Measurements from ENCODE around the gene MSLN. TPM values are rescaled to one million over a fixed set of nuclear protein-coding genes. Genes with fewer than 3 reads are reported as not detected.

MSLN gene
- total RNA-seq, 1 donor from 2014 or later: 4.5 TPM

DNA sequence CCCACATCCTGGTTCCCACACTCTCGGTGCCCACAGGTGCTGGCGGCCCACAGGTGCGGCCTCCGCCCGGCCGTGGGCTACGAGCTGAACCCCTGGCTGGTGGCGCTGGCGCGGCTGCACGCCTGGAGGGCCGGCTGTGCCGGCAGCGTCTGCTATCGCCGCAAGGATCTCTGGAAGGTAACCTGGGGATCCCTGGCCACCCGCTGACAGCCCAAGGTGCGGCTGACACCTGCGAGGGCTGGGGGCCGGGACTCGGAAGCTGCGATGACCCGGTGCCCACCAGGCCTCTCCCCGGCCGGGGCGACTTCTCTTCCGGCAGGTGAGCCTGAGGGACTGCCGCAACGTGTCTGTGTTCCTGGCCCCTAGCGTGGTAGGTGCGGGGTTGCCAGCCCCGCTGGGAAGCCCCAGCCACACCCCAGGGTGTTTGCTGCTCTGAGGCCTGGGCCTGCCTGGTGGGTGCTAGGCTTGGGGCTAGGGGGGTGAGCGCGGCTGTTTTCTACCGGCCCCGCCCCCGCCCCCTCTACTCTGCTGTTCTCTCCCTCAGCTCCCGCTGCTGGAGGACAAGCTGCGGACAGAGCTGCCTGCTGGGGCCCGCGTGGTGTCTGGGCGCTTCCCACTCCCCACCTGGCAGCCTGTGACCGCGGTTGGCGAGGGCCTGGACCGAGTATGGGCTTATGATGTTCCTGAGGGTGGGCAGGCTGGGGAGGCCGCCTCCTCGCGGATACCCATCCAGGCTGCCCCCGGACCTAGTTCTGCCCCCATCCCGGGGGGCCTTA, 38.6 kb upstream of the MSLN start:
- H3K4me3 ChIP-seq (ENCODE audit: low read depth, low read length): peak overlapping the region; percentile 87
- DNase-seq (ENCODE audit: low read depth) (no peak), FAIRE-seq (no peak)
- TF ChIP-seq, protein P1, sequence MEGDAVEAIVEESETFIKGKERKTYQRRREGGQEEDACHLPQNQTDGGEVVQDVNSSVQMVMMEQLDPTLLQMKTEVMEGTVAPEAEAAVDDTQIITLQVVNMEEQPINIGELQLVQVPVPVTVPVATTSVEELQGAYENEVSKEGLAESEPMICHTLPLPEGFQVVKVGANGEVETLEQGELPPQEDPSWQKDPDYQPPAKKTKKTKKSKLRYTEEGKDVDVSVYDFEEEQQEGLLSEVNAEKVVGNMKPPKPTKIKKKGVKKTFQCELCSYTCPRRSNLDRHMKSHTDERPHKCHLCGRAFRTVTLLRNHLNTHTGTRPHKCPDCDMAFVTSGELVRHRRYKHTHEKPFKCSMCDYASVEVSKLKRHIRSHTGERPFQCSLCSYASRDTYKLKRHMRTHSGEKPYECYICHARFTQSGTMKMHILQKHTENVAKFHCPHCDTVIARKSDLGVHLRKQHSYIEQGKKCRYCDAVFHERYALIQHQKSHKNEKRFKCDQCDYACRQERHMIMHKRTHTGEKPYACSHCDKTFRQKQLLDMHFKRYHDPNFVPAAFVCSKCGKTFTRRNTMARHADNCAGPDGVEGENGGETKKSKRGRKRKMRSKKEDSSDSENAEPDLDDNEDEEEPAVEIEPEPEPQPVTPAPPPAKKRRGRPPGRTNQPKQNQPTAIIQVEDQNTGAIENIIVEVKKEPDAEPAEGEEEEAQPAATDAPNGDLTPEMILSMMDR (IDR thresholded peaks at IDR 0.05; ENCODE audit: insufficient read depth, low read length, severe bottlenecking): no peak
- H3K27me3 ChIP-seq (ENCODE audit: control insufficient read depth, insufficient read depth, low read length): no peaks in the 10 kb centered on the region
- peaks cover 2% of the 10 kb centered on the region for H3K36me3 ChIP-seq (ENCODE audit: control insufficient read depth, insufficient read depth, low read length)

DNA sequence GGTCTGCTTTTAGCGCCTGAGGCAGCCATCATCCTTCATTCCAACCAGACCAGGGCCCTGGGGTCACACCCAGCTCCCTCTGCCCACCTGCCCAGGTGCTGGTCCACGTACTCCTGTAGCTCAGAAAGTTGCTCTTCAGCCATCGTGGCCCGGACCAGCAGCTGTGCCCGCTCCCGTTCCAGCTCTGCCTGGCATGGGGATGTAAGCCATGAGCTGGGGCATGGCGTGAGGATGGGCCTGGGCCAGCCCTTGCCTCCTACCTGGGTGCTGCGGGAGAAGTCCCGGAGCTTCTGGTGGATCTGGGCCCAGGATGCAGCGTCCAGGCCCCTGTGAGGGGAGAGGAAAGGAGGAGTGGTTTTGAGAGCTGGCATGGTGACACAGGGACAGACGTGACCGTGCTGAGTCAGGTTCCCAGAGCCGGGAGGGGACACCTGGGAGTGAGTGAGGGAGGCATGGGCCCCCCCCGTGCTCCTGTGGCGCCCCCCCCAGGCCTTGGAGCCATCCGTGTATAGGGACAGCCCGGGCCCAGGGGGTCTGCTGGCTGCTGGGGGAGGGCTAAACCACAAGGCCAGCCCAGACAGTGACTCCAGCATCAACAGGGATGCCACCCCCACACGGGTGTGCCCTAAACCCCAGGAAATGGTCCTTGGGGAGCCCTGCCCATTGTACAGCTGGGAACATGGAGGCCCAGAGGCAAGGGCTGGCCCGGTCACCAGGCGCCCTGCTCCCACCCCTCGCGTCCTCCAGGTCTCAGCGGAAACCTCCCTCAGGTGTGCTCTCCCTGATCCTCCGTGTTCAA, 37.5 kb upstream of the MSLN start:
- no peak for FAIRE-seq
- Histone ChIP-seq H3K4me3 (ENCODE audit: low read depth, low read length) (no peak overlapping the region), H3K27me3 (ENCODE audit: control insufficient read depth, insufficient read depth, low read length) (no peaks in the 10 kb centered on the region), H3K36me3 (ENCODE audit: control insufficient read depth, insufficient read depth, low read length) (peaks cover 2% of the 10 kb centered on the region)
- no peak for DNase-seq (ENCODE audit: low read depth)
- TF ChIP-seq, protein P1 (IDR thresholded peaks at IDR 0.05; ENCODE audit: insufficient read depth, low read length, severe bottlenecking): no peak

DNA sequence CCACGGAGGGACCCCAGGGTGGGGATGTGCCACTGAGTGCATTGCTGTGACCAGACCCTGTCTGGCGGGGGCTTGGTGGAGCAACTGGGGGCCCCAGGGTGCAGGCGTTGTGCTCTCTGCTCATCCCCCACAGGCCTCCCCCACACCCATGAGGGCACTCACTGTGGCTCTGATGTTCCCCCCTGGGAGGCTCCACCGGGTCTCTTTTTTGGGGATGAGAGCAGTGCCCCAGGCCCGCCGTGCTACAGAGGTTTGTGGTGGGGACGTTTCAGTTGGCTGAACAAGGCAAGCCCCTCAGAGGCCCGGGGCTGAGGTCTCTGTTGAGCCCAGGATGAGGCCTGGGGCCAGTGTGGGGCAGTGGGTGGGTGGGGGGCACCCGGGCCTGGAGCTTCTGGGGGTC, 36.8 kb upstream of the MSLN start:
- peaks cover 2% of the 10 kb centered on the region for H3K36me3 ChIP-seq (ENCODE audit: control insufficient read depth, insufficient read depth, low read length)
- TF ChIP-seq, protein P1 (IDR thresholded peaks at IDR 0.05; ENCODE audit: insufficient read depth, low read length, severe bottlenecking): no peak
- no peak overlapping the region for H3K4me3 ChIP-seq (ENCODE audit: low read depth, low read length)
- no peaks in the 10 kb centered on the region for H3K27me3 ChIP-seq (ENCODE audit: control insufficient read depth, insufficient read depth, low read length)
- FAIRE-seq: no peak
- no peak for DNase-seq (ENCODE audit: low read depth)

DNA sequence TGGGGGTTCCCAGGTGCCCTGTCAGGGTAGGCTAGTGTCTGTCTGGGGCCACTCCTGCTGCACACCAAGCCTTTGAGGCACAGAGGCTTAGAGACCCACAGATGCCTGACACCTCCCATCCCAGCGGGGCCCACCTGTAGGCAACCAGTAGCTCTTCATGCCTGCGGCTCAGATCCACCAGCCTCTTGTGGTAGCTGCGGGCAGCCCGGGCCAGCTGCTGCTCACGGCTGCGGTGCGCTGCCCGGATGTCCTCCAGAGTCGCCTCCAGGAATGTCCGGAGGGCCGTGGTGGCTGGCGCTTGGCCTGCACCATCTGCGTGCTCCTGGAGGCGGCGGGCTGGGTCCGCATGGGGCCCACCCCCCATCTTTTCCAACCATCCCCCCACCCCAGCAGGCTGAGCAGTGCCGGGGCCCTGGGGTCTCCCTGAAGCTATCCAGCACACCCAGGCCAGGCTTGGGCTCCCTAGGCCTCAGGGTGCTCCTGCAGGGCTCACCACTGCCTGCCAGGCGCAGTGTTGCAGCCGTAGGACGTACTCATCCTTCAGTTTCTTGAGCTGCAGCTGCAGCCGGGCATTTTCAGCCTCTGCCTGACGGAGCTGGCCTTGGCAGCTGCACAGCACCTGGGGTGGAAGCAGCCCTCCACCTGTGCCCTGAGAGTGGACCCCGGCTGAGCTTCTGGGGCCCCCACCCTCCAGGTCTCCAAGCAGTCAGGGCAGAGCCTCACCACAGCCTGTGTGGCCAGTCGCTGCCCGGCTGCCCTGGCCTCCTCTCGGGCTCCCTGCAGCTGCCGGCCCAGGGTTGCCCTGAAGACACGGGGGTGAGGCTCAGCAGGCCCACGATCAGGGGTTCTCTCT, 36.1 kb upstream of the MSLN start:
- Histone ChIP-seq H3K36me3 (ENCODE audit: control insufficient read depth, insufficient read depth, low read length) (peaks cover 2% of the 10 kb centered on the region), H3K4me3 (ENCODE audit: low read depth, low read length) (no peak overlapping the region), H3K27me3 (ENCODE audit: control insufficient read depth, insufficient read depth, low read length) (no peaks in the 10 kb centered on the region)
- FAIRE-seq (no peak), DNase-seq (ENCODE audit: low read depth) (no peak)
- TF ChIP-seq, protein P1 (IDR thresholded peaks at IDR 0.05; ENCODE audit: insufficient read depth, low read length, severe bottlenecking): no peak

DNA sequence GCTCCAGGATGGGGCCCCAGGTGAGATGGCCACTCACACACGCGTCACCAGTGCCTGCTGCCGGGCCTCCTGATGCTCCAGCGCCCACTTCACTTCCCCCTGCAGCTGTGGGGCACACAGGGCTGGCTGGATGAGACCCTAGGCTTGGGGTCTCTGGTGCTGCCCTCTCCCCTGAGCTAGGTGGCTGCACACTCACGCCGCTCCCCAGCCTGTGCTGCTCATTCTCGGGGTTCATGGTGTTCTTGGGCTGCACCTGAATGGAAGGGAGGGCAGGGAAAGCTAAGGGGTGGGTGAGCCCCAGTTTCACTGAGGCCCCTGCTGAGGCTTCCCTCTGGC, 35.5 kb upstream of the MSLN start:
- peaks cover 2% of the 10 kb centered on the region for H3K36me3 ChIP-seq (ENCODE audit: control insufficient read depth, insufficient read depth, low read length)
- H3K4me3 ChIP-seq (ENCODE audit: low read depth, low read length): no peak overlapping the region
- TF ChIP-seq, protein P1 (IDR thresholded peaks at IDR 0.05; ENCODE audit: insufficient read depth, low read length, severe bottlenecking): no peak
- DNase-seq (ENCODE audit: low read depth) (no peak), FAIRE-seq (no peak)
- no peaks in the 10 kb centered on the region for H3K27me3 ChIP-seq (ENCODE audit: control insufficient read depth, insufficient read depth, low read length)
